KBM-7 (cell line): Measurements from ENCODE around the gene C5orf58.

Experiments used
- DNase-seq: peaks from one replicate; pipeline ENCODE4 v3.0.0-alpha.2; 2015
- in situ Hi-C: fragments of 300-500 bp; cut with MboI; formaldehyde crosslinking; loops from 2 replicates; pipeline ENCODE4 v1.14.3; 2020; ENCODE audit warnings: low sequenced_read_pairs, low pct_unique_long_range_greater_than_20kb, mixed read lengths

C5orf58 gene, protein sequence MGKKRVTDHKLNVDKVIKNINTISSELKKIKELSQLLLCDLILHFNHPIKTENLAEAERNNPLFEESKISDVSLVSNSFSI

DNA sequence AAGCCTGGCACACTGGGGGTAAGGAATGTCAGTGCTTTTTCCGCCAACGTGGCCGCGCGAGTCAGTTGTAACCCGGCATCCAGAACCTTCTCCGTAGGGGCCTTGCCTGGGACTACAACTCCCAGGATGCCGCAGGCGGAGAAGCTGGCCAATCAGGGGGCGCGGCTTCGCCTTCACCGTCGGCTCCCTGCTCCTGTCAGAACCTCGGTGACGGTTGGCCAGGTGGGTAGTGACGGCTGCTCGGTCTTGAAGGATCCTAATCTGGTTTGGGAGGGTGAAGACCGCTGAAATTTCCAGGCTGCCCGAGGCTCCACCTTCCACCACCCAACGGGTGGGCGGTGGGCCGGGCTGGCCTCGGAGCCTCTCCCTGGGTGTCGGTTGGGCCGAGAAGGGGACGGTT, at the start of gene C5orf58:
TSS of gene C5orf58 (plus strand) at position 200 of the 400 bp plus-strand sequence. CDS start 1,992 bp downstream, outside the sequence.
- DNase-seq = no peak
- in situ Hi-C loops = no loop called here

DNA sequence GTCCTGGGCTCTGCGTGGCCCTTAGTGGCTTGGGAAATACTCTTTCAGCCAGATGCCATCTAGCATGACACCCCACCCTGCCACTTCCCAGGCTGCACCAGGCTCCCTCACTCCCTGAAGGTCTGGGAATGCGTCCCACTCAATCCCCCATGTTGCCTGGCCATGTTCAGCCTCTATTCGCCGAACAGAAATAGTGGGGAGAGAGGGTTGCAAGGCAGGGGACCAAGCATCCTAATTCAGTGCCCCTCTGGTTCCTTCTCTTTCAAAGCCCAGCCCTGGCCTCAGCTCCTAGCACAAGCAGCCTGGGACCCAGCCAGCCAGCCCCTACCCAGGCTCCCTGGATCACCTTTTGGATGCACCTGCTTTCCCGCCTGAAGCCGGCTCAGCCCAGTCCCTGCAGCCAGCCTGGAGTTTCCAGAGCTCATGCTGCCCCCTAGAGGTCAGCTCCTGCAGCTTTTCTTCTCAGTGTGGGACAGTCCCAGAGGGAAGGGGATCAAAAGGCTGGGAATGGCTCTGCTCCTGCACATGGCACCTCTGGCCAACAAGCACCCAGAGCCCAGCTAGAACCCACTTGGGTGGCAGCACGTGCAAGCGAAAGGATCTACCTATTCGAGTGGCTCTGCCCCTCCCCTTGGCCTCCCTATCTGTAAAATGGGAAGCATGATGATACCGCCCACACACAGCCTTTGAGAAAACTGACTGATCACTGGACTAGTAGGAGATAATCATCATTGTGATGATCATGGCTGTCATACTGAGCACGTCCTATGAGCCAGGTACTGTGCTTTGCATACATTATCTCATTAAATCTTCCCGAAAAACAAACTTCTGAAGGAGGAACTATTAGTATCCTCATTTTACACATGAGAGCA, 48.7 kb upstream of the C5orf58 start:
- in situ Hi-C loops = no loop called here
- peak; percentile 51 for DNase-seq

DNA sequence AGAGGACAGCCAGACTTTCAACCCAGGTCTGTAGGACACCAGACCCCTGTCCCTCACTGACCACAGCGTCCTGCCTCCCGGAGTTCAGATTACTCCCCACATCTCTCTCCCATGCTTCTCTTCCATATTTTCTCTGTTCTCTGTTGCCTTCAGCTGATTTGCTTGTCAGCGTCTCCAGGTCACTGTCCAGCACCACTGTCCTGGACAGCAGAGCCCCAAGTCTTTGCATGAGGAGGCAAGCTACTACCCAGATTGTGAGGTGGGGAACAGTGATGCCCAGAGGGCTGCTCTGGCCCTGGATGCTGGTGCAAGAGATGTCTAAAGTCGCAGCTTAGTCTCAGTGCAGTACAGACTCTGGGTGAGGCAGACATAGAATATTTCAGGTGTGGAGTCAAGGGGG, 48.0 kb upstream of the C5orf58 start:
- in situ Hi-C loops = no loop called here
- no peak for DNase-seq

DNA sequence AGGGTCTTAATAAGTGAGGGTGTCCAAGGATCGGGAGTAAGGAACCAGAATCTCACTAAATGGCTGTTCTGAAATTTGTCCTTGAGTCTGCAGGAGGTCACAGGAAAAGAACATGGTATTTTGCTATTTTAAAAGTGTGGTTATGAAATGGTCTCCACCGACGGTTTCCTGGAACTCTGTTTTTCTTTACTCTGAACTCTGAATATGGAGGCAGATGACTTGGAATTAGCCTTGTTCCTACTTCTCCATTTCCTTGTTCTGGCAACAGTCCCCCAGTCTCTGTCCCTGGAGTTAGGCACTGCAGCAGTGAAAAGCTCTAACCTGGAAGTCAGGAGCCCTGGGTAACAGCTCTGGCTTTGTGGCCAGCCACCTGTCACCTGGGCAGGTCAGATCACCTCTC, 46.6 kb upstream of the C5orf58 start:
- DNase-seq = peak; percentile 21
- in situ Hi-C loops = no loop called here

DNA sequence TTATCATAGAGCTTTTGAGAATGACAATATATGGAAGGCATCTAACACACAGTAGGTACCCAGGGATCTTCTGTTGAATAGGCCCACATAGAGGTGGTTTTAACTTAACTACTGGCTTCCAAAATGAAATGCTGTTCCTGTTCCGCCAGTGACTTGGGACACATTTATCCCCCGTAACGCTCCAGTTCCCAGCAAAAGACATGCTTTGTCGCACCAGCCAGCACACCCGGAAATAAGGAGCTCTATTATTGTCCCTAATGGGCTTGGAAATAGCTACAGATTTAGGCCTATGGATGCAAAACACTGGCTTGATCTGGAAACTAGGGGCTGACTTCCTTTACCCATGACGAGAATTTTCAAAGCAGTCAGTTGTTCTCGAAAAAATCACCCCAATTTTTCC, 45.9 kb upstream of the C5orf58 start:
- DNase-seq = no peak
- in situ Hi-C loops = no loop called here

DNA sequence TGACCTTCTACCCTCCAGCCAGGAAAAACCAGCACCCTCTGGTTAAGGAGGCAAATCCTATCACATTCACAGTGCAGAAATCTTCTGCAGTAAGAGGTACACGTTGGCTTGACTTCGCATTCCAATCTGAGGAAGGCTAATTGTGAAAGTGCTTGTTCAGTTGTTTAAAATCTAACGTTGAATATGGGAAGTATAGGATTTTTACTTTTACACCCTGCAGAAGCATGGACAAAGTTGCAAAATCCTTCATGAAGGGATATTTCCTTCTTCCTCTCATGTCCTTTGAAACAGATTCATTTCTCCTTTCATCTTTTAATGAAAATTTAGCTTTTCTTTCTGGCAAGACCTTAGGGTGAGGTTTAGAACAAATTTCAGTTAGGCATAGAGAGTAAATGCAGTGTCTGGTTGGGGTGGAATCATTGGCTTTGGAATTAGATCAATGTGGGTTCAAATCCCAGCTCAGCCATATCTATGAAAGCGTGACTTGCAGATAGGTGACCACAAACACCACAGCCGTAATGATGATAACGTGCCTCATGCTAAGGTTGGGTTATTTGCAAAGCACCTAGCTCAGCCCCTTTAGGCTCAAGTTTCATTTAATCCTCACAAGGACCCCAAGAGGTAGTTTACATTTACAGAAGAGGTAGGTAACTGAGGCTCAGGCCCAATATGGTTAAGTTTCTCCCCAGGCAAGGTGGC, 42.2 kb upstream of the C5orf58 start:
- in situ Hi-C loops = no loop called here
- no peak for DNase-seq

DNA sequence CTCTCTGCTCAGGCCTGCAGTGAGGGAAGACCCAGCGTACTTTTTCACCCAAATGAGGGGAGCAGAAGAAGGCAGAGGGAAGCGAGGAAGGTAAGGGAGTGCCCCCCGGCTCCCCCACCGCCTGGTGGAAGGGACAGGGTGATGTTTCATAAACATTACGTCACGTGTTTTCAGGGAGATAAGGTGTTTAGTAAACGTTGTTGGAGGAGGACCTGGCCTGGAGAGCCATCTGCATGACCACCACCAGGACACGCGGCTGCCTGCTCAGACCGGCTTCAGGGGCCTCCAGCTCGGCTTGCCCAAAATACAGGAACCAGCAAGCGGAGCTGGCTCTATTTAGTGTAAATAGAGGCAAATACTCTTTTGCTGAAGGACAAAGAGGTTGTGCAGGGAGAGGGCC, 40.0 kb upstream of the C5orf58 start:
- no peak for DNase-seq
- in situ Hi-C loops = no loop called here

DNA sequence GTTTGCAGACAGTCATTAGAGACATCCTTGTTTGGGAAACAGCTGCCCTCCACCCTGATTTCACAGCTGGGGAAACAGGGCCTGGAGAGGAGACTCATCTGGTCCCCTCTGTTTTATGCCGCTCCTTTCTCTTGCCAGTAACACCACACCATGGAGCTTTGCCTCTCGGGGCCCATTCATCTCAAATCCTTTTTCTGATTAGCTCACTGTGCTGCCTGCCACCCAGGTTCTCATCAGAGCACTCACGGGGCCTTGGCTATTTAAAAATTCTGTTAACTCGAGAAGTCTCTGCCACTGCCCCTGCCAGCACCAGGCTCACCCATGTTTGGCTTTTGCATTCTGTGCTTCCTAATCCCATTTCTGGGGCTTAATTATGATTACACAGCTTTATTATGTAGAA, 36.8 kb upstream of the C5orf58 start:
- no peak for DNase-seq
- in situ Hi-C loops = no loop called here

DNA sequence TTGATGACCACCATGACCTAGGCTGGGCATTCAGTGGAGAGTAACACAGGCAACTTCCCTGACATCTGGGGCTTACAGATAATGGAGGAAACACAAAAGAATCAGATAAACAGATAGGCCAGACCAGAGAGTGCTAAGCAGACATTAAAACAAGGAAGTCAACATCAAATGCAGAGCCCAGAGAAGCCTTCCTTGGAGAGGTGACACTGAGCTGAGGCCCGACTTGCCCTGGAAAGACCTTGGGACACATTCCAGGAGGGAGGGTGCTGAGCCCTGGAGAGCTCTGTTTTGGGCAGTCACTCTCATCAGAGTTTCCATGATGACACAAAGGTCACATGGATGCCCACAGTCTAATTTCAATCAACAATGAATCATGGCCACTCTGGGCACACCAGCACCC, 31.9 kb upstream of the C5orf58 start:
- in situ Hi-C loops = loop anchor here (25.0 kb wide), 1 partner anchor 411 kb away; no protein-coding TSS in a partner anchor

DNA sequence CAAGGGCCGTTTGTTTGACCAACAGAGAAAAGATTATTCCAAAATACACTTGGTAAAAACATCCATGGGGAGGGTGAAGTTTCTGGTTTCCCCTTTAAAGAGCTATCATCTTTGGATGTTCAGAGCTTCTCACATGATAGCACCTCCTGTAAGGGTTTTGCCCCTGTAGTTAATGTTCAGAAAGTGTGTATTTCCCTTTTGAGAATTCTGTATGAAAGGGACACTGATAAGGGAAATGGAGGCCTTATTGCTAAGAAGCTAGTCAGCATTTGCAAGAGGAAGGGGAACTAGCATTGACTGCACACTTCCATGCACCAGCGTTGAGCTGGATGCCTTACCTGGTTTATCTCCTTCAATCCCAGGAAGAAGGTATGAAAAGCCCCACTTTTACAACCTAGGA, 31.5 kb upstream of the C5orf58 start:
- no peak for DNase-seq
- in situ Hi-C loops = loop anchor here (25.0 kb wide), 1 partner anchor 411 kb away; no protein-coding TSS in a partner anchor

More for the DNA sequence above, 31.9 kb upstream of the C5orf58 start:
- DNase-seq = no peak

DNA sequence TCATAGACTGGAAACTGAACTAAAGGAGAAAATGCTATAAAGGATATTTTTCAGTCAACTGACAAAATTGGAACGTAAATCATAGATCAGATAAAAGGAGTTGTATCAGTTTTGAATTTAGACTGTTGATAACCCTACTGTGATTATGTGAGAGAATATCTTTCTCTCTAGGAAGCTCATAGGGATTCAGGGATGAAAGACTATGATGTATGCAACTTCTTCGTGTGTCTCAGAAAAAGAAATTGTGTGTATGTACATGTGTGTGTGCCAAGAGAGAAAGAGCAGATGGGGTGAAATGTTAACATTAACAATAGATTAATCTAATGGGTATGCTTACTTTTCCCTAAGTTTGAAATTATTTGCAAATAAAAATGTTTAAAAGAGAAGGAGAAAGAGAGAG, 30.7 kb upstream of the C5orf58 start:
- in situ Hi-C loops = loop anchor here (25.0 kb wide), 1 partner anchor 410 kb away; no protein-coding TSS in a partner anchor
- no peak for DNase-seq

DNA sequence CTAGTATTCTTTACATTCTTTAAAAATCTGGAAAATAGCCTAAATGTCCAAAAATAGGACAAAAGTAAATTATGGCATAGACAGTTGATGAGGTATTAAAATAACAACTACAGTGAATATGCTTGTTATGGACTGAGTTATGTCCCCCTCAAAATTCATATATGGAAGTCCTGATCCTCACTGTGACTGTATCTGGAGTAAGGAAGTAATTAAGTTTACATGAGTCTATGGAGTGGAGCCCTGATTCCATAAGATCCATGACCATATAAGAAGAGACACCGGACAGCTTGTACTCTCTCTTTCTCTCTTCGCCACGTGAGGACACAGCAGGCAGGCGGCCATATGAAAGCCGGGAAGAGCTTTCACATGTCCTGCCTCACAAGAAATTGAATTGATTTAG, 28.6 kb upstream of the C5orf58 start:
- in situ Hi-C loops = loop anchor here (25.0 kb wide), 1 partner anchor 408 kb away; no protein-coding TSS in a partner anchor
- no peak for DNase-seq

DNA sequence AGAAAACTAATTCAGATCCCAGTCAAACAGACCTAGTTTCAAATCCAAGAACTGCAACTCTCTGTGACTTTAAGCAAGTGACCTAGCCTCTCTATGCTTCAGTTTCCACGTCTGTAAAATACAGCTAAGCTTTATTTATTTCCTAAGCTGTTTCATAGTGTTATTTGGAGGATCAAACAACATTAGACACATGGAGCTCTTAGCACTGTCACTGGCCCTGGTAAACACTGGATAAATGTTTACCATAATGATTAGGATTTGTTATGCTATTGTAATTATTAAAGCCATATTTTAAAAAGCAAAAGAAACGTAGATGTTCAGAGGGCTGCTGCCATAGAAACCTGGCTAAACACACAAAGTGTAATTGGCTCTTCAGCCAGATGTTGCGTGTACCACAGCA, 26.6 kb upstream of the C5orf58 start:
- no peak for DNase-seq
- in situ Hi-C loops = loop anchor here (25.0 kb wide), 1 partner anchor 406 kb away; no protein-coding TSS in a partner anchor

DNA sequence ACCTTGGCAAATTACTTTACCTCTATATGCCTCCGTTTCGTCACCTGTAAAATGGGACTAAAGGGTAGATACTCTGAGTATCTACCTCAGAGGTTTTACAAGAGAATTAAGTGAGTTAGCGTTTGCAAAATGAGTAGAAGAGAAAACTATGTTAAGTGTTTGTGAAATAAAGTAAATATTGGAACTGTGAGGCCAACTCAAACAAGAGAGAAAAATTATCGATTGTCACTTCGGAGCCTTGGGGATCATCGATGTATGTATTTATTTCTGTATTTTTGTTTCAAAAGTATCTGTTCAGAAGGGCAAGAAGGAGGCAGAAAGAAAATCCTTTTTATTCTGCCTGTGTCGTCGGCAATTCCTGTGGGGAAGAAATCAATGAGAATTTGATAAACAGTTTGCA, 25.8 kb upstream of the C5orf58 start:
- DNase-seq = no peak
- in situ Hi-C loops = loop anchor here (25.0 kb wide), 1 partner anchor 405 kb away; no protein-coding TSS in a partner anchor

DNA sequence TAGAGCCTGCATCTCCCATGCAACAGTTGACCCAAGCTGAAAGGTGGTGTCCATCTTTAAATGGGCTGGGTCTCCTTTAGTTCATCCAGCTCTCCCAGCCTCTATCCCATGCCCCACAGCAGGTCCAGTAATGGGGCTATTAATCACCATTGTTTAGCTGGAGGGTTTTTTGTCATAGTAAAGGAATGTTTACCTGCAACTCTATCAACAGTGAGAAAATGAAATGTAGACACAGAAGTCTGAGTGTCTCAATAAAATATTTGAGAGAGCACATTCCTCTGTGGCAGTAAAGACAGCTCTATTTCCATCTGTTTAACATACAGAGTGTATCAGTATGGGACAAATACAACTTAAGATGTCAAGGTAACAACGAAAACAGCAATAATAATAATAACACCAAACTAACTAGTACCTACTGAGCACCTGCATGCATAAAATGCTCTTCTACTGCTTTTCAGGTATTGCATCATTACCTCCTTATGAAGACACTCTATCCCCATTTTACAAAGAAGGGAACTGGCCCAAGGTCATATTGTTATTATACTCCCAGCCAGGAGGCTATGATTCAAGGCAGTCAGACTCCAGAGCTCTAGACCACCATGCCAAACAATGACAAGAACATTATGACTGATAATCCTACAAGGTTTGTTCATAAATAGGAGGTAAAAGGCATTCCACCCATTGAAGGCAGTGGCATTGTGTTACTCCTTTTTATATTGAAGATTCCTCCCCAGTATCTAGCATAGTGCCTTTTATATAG, 21.0 kb upstream of the C5orf58 start:
- no peak for DNase-seq
- in situ Hi-C loops = loop anchor here (10.0 to 25.0 kb wide), 2 partner anchors 117 to 401 kb away; no protein-coding TSS in a partner anchor

DNA sequence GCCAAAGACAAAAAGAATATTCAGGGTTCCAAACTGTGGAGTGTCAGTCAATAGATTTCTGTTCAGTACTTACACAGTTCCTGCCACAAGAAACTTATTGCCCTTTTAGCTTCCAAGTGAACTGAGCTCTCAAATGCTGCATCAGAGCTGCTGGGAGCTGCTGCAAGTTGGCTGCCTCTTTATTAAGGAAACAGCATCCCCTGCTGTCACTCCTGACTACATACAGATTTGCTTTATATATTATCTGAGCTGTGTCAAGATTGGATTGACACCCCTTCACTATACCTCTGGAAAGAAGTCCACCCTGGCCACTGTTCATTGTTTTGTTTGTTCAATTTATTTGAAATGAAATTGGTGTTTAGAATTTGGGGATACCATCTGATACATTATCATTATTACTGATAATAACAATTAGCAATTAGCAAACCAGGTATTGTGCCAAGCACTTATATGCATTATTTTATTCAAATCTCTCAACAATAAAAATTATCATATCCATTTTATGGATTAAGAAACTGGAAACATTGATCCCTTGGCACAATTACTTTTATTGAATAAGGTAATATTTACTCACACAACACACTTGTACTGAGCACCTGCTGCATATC, 16.4 kb upstream of the C5orf58 start:
- in situ Hi-C loops = loop anchor here (10.0 to 25.0 kb wide), 2 partner anchors 122 to 396 kb away; no protein-coding TSS in a partner anchor

DNA sequence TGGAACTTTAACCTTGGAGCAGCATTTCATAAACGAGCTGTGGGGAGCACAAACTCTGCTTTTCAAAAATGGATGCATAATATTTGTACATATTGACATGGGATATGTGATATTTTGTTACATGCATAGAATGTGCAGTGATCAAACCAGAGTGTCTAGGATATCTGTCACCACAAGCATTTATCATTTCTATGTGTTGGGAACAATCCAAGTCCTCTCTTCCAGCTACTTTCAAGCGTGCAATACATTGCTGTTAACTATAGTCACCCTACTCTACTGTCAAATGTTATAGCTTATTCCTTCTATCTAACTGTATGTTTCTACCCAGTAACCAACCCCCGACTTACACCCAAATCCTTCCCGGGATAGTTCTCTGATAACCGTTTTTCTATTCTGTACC, 15.0 kb upstream of the C5orf58 start:
- in situ Hi-C loops = loop anchor here (10.0 to 25.0 kb wide), 2 partner anchors 123 to 394 kb away; no protein-coding TSS in a partner anchor
- DNase-seq = no peak

More for the DNA sequence above, 16.4 kb upstream of the C5orf58 start:
- DNase-seq = peak; percentile 58

DNA sequence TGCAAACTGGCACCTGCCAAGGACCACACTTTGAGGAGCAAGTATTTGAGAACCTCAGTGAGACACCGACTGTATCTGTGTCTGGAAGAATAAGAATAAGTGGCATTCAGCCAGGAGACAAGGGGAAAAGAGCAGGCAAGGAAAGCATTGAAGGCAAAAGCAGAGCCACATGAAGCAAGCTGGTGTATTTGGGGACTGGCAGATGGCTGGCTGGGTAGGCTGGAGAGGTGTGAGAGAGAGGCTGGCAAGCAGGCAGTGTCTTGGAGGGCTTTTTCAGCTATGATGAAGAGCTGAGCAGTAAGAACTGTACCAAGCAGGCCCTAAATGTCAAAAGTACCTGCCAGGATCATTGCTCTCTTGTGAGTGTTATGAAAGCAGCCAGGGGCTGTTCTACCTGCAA, 14.1 kb upstream of the C5orf58 start:
- no peak for DNase-seq
- in situ Hi-C loops = loop anchor here (10.0 to 25.0 kb wide), 2 partner anchors 124 to 394 kb away; no protein-coding TSS in a partner anchor
